ENCODE measurements around the gene GRM1.

DNA sequence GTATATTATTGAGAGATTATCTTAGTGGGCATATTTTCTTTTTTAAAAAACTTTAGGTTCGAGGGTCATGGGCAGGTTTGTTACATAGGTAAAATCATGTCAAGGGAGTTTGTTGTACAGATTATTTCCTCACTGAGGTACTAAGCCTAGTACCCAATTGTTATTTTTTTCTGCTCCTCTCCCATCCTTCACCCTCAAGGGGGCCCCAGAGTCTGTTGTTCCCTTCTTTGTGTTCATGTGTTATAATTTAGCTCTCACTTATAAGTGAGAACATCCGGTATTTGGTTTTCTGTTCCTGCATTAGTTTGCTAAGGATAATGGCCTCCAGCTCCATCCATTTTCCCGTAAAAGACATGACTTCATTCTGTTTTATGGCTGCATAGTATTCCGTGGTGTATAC, 266.8 kb downstream of the GRM1 start:
- TF ChIP-seq, protein P1, sequence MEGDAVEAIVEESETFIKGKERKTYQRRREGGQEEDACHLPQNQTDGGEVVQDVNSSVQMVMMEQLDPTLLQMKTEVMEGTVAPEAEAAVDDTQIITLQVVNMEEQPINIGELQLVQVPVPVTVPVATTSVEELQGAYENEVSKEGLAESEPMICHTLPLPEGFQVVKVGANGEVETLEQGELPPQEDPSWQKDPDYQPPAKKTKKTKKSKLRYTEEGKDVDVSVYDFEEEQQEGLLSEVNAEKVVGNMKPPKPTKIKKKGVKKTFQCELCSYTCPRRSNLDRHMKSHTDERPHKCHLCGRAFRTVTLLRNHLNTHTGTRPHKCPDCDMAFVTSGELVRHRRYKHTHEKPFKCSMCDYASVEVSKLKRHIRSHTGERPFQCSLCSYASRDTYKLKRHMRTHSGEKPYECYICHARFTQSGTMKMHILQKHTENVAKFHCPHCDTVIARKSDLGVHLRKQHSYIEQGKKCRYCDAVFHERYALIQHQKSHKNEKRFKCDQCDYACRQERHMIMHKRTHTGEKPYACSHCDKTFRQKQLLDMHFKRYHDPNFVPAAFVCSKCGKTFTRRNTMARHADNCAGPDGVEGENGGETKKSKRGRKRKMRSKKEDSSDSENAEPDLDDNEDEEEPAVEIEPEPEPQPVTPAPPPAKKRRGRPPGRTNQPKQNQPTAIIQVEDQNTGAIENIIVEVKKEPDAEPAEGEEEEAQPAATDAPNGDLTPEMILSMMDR (conservative IDR thresholded peaks at IDR 0.05; ENCODE audit: low read length) = peak; percentile 56
- no peak for TF ChIP-seq EZH2phosphoT487 (IDR thresholded peaks at IDR 0.05; ENCODE audit: borderline replicate concordance)

Measured in Loucy (cell line).